ENCODE data around the gene SP100. TPM values are rescaled to one million over a fixed set of nuclear protein-coding genes. Genes with fewer than 3 reads are reported as not detected.
A peak's percentile ranks its signal among the peaks of the same experiment; 100 is the strongest.

The SP100 gene
- total and polyA plus RNA-seq, 2 of the 8 experiments (the other 6 are each of a cell fraction or from before 2014, with no cell fraction given), result 0.06 to 1.1 TPM

DNA sequence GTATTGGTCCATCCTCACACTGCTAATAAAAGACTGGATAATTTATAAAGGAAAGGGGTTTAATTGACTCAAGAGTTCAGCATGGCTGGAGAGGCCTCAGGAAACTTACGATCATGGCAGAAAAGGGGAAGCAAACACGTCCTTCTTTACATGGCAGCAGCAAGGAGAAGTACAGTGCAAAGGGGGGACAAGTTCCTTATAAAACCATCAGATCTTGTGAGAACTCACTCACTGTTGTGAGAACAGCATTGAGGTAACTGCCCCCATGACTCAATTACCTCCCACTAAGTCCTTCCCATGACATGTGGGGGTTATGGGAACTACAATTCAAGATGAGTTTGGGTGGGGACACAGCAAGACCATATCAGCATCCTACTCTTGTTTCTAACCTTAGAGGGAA, 37.0 kb downstream of the SP100 start:
- peaks cover 4 to 10% (median 6%) of the 10 kb centered on the region in 4 experiments for H3K4me1 ChIP-seq (replicated peaks in 1 of 4; ENCODE audit: control insufficient read depth in 3 of 4, insufficient read depth in 4 of 4, low read length in 3 of 4)
- no peak overlapping the region for H3K9ac ChIP-seq (replicated peaks in 1 of 4; ENCODE audit: extremely low read depth in 1 of 4, low read depth in 3 of 4, low read length in 3 of 4)
- H3K56ac ChIP-seq (replicated peaks; ENCODE audit: insufficient read length, low read depth, low read length), result no peak overlapping the region
- H3K79me1 ChIP-seq (ENCODE audit: low read depth, low read length), result no peaks in the 10 kb centered on the region
- no peak overlapping the region for H4K5ac ChIP-seq (ENCODE audit: insufficient read length, low read depth, low read length)
- ChIA-PET POLR2A (ENCODE audit: partially characterized antibody) (no interaction called here), CTCF (ENCODE audit: partially characterized antibody) (no interaction called here)
- H2AFZ ChIP-seq (ENCODE audit: low read length), result no peak overlapping the region
- no peak overlapping the region for H3K18ac ChIP-seq (ENCODE audit: extremely low read depth, low read length)
- no peak overlapping the region for H3K4me3 ChIP-seq (ENCODE audit: extremely low read depth in 1 of 4, insufficient read depth in 2 of 4, low read depth in 3 of 4, low read length in 4 of 4)
- no peak overlapping the region for H2BK12ac ChIP-seq (ENCODE audit: low read depth, low read length)
- H2BK15ac ChIP-seq (ENCODE audit: low read length), result no peak overlapping the region
- H3K14ac ChIP-seq (ENCODE audit: insufficient read length), result no peak overlapping the region
- DNase-seq (ENCODE audit: low read depth in 1 of 2, low spot score in 2 of 2) (no peak), FAIRE-seq (no peak)
- no peak overlapping the region for H4K8ac ChIP-seq (ENCODE audit: extremely low read depth, insufficient read depth, low read length)
- no peak overlapping the region for H3K23ac ChIP-seq (ENCODE audit: insufficient read length)
- no peak overlapping the region for H4K91ac ChIP-seq (replicated peaks; ENCODE audit: insufficient read length, low read length)
- H3K23me2 ChIP-seq (ENCODE audit: low read depth, low read length), result no peaks in the 10 kb centered on the region
- H3K27me3 ChIP-seq (replicated peaks in 1 of 4; ENCODE audit: control insufficient read depth in 3 of 4, extremely low read depth in 1 of 4, insufficient read depth in 3 of 4, low read length in 3 of 4), result no peaks in the 10 kb centered on the region
- 0 out of 2 replicates have a peak overlapping the region, but pooled peaks have one; percentile 18 for H2BK20ac ChIP-seq (ENCODE audit: low read length)
- no peaks in the 10 kb centered on the region for H3K79me2 ChIP-seq (ENCODE audit: control insufficient read depth in 1 of 2, insufficient read depth in 2 of 2, low read length in 2 of 2)
- 92% methylated on average over 2 of the region's 2 CpGs; no CpG with 5 or more reads in 1 of the 2 experiments for WGBS, 2 experiments (ENCODE audit: extremely low coverage in 1 of 2, insufficient coverage in 1 of 2, insufficient read length in 1 of 2, insufficient replicate concordance in 2 of 2, low coverage in 1 of 2, low lambda C conversion rate in 2 of 2, missing lambda C conversion rate in 1 of 2)
- H2BK5ac ChIP-seq (ENCODE audit: low read depth, low read length), result no peak overlapping the region
- H3K36me3 ChIP-seq (ENCODE audit: control insufficient read depth in 2 of 4, insufficient read depth in 4 of 4, low read length in 3 of 4), result no peaks in the 10 kb centered on the region
- no peaks in the 10 kb centered on the region for H4K20me1 ChIP-seq (replicated peaks in 1 of 2; ENCODE audit: control insufficient read depth in 1 of 2, insufficient read depth in 2 of 2, low read length in 2 of 2)
- H2AK5ac ChIP-seq (ENCODE audit: low read depth, low read length), result no peak overlapping the region
- H3K9me3 ChIP-seq (ENCODE audit: insufficient read depth in 2 of 2, low read depth in 1 of 2, low read length in 1 of 2), result no peaks in the 10 kb centered on the region
- 0 out of 2 replicates have a peak overlapping the region, but pooled peaks have one; percentile 4 for H3K27ac ChIP-seq (ENCODE audit: low read depth, low read length)
- H2BK120ac ChIP-seq (replicated peaks; ENCODE audit: low read depth, low read length), result no peak overlapping the region
- H3K4ac ChIP-seq (replicated peaks; ENCODE audit: insufficient read length, low read depth, low read length), result no peak overlapping the region
- no peak overlapping the region for H3K4me2 ChIP-seq (ENCODE audit: insufficient read depth in 1 of 2, low read depth in 2 of 2, low read length in 2 of 2)
